ENCODE measurements around the gene IGSF21.

DNA sequence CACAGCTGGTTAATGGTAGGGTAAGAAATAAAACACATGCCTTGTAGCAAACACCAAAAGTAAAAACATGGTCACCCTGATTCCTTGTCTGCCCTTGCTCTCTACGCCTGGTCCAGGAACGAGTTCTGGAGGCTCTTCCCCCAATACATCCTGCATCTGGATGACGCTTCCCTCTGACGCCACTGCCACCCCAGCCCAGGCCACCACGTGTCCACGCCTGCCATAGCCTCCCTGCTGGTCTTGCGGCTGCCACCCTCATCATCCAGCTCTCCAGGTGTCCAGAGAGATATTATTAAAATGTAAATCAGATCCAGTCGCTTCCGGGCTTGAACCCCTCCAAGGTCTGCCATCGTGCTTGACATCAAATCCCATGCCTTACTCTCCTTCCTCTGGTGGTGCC, 39.3 kb downstream of the IGSF21 start:
- TF ChIP-seq, protein P1, sequence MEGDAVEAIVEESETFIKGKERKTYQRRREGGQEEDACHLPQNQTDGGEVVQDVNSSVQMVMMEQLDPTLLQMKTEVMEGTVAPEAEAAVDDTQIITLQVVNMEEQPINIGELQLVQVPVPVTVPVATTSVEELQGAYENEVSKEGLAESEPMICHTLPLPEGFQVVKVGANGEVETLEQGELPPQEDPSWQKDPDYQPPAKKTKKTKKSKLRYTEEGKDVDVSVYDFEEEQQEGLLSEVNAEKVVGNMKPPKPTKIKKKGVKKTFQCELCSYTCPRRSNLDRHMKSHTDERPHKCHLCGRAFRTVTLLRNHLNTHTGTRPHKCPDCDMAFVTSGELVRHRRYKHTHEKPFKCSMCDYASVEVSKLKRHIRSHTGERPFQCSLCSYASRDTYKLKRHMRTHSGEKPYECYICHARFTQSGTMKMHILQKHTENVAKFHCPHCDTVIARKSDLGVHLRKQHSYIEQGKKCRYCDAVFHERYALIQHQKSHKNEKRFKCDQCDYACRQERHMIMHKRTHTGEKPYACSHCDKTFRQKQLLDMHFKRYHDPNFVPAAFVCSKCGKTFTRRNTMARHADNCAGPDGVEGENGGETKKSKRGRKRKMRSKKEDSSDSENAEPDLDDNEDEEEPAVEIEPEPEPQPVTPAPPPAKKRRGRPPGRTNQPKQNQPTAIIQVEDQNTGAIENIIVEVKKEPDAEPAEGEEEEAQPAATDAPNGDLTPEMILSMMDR (IDR thresholded peaks at IDR 0.05) = no peak
- TF ChIP-seq POLR2A (IDR thresholded peaks at IDR 0.05) = no peak
